IMR-90 (cell line): ENCODE results near the gene KCNH6. TPM values are rescaled to one million over a fixed set of nuclear protein-coding genes. Genes with fewer than 3 reads are reported as not detected.

Experiments
- ATAC-seq: fragments of 200-7000 bp; cut with Tn5 transposase; 2 replicates; pipeline ENCODE4 v1.9.1; 2020; ENCODE audit warnings: low read depth, mild to moderate bottlenecking, moderate library complexity
- BruUV-seq: library from RNA; stranded (reverse); fragments of 400-500 nt; replicated peaks from 2 replicates; lab custom pipeline; 2021; lab: Mats Ljungman, UMichigan
- CTCF ChIA-PET: fragments of 300-600 bp; formaldehyde crosslinking; extraction: SDS; loops from one replicate; lab custom pipeline; 2021; ENCODE audit warnings: antibody characterized with exemption; lab: Yijun Ruan, JAX
- POLR2A ChIA-PET: fragments of 300-600 bp; sonication (Branson Sonifier 250); formaldehyde crosslinking; loops from one replicate; lab custom pipeline; 2022; ENCODE audit warnings: antibody characterized with exemption; ENCODE audit not compliant: unreplicated experiment; lab: Charles Lee
- DNase-seq: peaks from one replicate; pipeline ENCODE4 v3.0.0; 2013
- H2AFZ ChIP-seq: replicated peaks from 2 replicates; pipeline ENCODE3; 2013; ENCODE audit warnings: low read length, mild to moderate bottlenecking; ENCODE audit not compliant: poor library complexity
- H2AK5ac ChIP-seq: 2 replicates; pipeline ENCODE4 v1.6.1; 2013; ENCODE audit warnings: low read depth, low read length, inconsistent platforms
- H2AK9ac ChIP-seq: replicated peaks from 2 replicates; pipeline ENCODE3; 2013; ENCODE audit warnings: mild to moderate bottlenecking, low read depth, low read length, moderate library complexity; ENCODE audit not compliant: poor library complexity
- H2BK120ac ChIP-seq: 2 replicates; pipeline ENCODE4 v1.6.1; 2013; ENCODE audit warnings: low read depth, low read length, inconsistent platforms
- H2BK15ac ChIP-seq: 3 replicates; pipeline ENCODE4 v1.6.1; 2013; ENCODE audit warnings: low read depth, low read length, inconsistent platforms
- H2BK20ac ChIP-seq: 2 replicates; pipeline ENCODE4 v1.6.1; 2013; ENCODE audit warnings: low read depth, mild to moderate bottlenecking, inconsistent platforms, low read length, moderate library complexity
- H2BK5ac ChIP-seq: 2 replicates; pipeline ENCODE4 v1.6.1; 2013; ENCODE audit warnings: mild to moderate bottlenecking, low read depth, low read length, inconsistent platforms; ENCODE audit not compliant: poor library complexity, severe bottlenecking
- H3K14ac ChIP-seq: replicated peaks from 2 replicates; pipeline ENCODE4 v1.6.1; 2013; ENCODE audit warnings: low read depth, low read length, inconsistent platforms
- H3K18ac ChIP-seq: 2 replicates; pipeline ENCODE4 v1.6.1; 2013; ENCODE audit warnings: low read depth, low read length, control low read depth
- H3K23ac ChIP-seq: 2 replicates; pipeline ENCODE4 v1.6.1; 2013; ENCODE audit warnings: low read depth, low read length, inconsistent platforms
- H3K27ac ChIP-seq: 2 replicates; pipeline ENCODE4 v1.5.1; 2013; ENCODE audit warnings: mild to moderate bottlenecking, control low read depth, low read length; ENCODE audit not compliant: insufficient read depth
- H3K27me3 ChIP-seq: 2 replicates; pipeline ENCODE4 v1.6.1; 2013; ENCODE audit warnings: low read length; ENCODE audit not compliant: control insufficient read depth, insufficient read depth
- H3K36me3 ChIP-seq: 2 replicates; pipeline ENCODE4 v1.6.1; 2013; ENCODE audit warnings: low read length, mixed read lengths; ENCODE audit not compliant: control insufficient read depth, insufficient read depth
- H3K4ac ChIP-seq: 2 replicates; pipeline ENCODE4 v1.6.1; 2013; ENCODE audit warnings: low read depth, low read length, inconsistent platforms
- H3K4me1 ChIP-seq: 2 replicates; pipeline ENCODE4 v1.6.1; 2013; ENCODE audit warnings: low read length, mixed read lengths; ENCODE audit not compliant: control insufficient read depth, insufficient read depth
- H3K4me2 ChIP-seq: 2 replicates; pipeline ENCODE4 v1.6.1; 2013; ENCODE audit warnings: low read depth, mild to moderate bottlenecking, control low read depth, low read length, moderate library complexity
- H3K4me3 ChIP-seq: 2 replicates; pipeline ENCODE4 v1.5.1; 2013; ENCODE audit warnings: low read depth, mild to moderate bottlenecking, control low read depth, low read length, moderate library complexity; ENCODE audit not compliant: insufficient read depth
- H3K56ac ChIP-seq: 2 replicates; pipeline ENCODE4 v1.6.1; 2013; ENCODE audit warnings: low read length, inconsistent platforms; ENCODE audit not compliant: insufficient read depth; ENCODE audit errors: extremely low read depth
- H3K79me1 ChIP-seq, 2 experiments: 2 replicates each; pipeline ENCODE4 v1.6.1; 2013; ENCODE audit warnings: low read length in 2 of 2, inconsistent platforms in 1 of 2, low read depth in 1 of 2
- H3K9ac ChIP-seq: 2 replicates; pipeline ENCODE4 v1.6.1; 2013; ENCODE audit warnings: low read depth, low read length, control low read depth
- H3K9me1 ChIP-seq: 2 replicates; pipeline ENCODE4 v1.6.1; 2013; ENCODE audit warnings: low read length, inconsistent platforms; ENCODE audit not compliant: insufficient read depth
- H3K9me3 ChIP-seq: 2 replicates; pipeline ENCODE4 v1.6.1; 2013; ENCODE audit warnings: low read length; ENCODE audit not compliant: control insufficient read depth, insufficient read depth
- H4K20me1 ChIP-seq: 2 replicates; pipeline ENCODE4 v1.6.1; 2013; ENCODE audit warnings: low read length, inconsistent platforms; ENCODE audit not compliant: insufficient read depth
- H4K5ac ChIP-seq: 2 replicates; pipeline ENCODE4 v1.6.1; 2013; ENCODE audit warnings: mild to moderate bottlenecking, low read depth, low read length, control low read depth
- H4K8ac ChIP-seq, 2 experiments: 2 replicates each; pipeline ENCODE4 v1.6.1; 2013; ENCODE audit warnings: low read depth in 2 of 2, low read length in 2 of 2, control low read depth in 1 of 2, inconsistent platforms in 1 of 2
- H4K91ac ChIP-seq: 2 replicates; pipeline ENCODE4 v1.6.1; 2013; ENCODE audit warnings: low read depth, low read length, inconsistent platforms; ENCODE audit not compliant: insufficient read depth
- CEBPB ChIP-seq: IDR thresholded peaks from 2 replicates; pipeline ENCODE4 v1.6.1; 2012; ENCODE audit warnings: low read depth, low read length, improper control_type of control experiment
- CHD1 ChIP-seq: IDR thresholded peaks from 2 replicates; pipeline ENCODE4 v1.6.1; 2012; ENCODE audit warnings: low read depth, low read length, improper control_type of control experiment
- CTCF ChIP-seq: conservative IDR thresholded peaks from 2 replicates; pipeline ENCODE4 v1.5.1; 2012; ENCODE audit warnings: mild to moderate bottlenecking, low read depth, low read length, improper control_type of control experiment
- ELK1 ChIP-seq: fragments of 150-350 bp; IDR thresholded peaks from 2 replicates; pipeline ENCODE4 v1.6.1; 2016; ENCODE audit warnings: low read depth, mild to moderate bottlenecking, low read length, moderate library complexity, borderline replicate concordance
- FOS ChIP-seq: fragments of 150-350 bp; IDR thresholded peaks from 2 replicates; pipeline ENCODE4 v1.6.1; 2016; ENCODE audit warnings: low read depth, low read length
- MAFK ChIP-seq: IDR thresholded peaks from 2 replicates; pipeline ENCODE4 v1.6.1; 2012; ENCODE audit warnings: low read depth, low read length, improper control_type of control experiment
- MAZ ChIP-seq: IDR thresholded peaks from 2 replicates; pipeline ENCODE4 v1.6.1; 2012; ENCODE audit warnings: low read depth, mild to moderate bottlenecking, low read length, improper control_type of control experiment, moderate library complexity, borderline replicate concordance
- MXI1 ChIP-seq: IDR thresholded peaks from 2 replicates; pipeline ENCODE4 v1.6.1; 2012; ENCODE audit warnings: low read depth, mild to moderate bottlenecking, low read length, moderate library complexity, borderline replicate concordance
- NFE2L2 ChIP-seq: fragments of 150-350 bp; IDR thresholded peaks from 2 replicates; pipeline ENCODE4 v1.6.1; 2016; ENCODE audit warnings: low read depth, mild to moderate bottlenecking, low read length
- POLR2A ChIP-seq: IDR thresholded peaks from 2 replicates; pipeline ENCODE4 v1.6.1; 2012; ENCODE audit warnings: mild to moderate bottlenecking, low read depth, low read length
- RAD21 ChIP-seq: IDR thresholded peaks from 2 replicates; pipeline ENCODE4 v1.6.1; 2012; ENCODE audit warnings: low read length, improper control_type of control experiment
- RCOR1 ChIP-seq: IDR thresholded peaks from 2 replicates; pipeline ENCODE4 v1.6.1; 2012; ENCODE audit warnings: mild to moderate bottlenecking, low read length, improper control_type of control experiment; ENCODE audit not compliant: insufficient replicate concordance
- RFX5 ChIP-seq: IDR thresholded peaks from 2 replicates; pipeline ENCODE4 v1.8.0; 2012; ENCODE audit warnings: low read depth, mild to moderate bottlenecking, low read length, moderate library complexity
- SMC3 ChIP-seq: fragments of 150-350 bp; IDR thresholded peaks from 2 replicates; pipeline ENCODE4 v1.6.1; 2016; ENCODE audit warnings: low read depth, mild to moderate bottlenecking, antibody characterized with exemption, low read length, moderate library complexity
- USF2 ChIP-seq: fragments of 150-350 bp; IDR thresholded peaks from 2 replicates; pipeline ENCODE4 v1.6.1; 2017; ENCODE audit warnings: mild to moderate bottlenecking, antibody characterized with exemption, low read length, low read depth
- WGBS, 2 experiments: methylation state at CpG; one replicate each; pipeline versions ENCODE4 v1.1.5 to v1.1.7; 2013; ENCODE audit warnings: missing lambda C conversion rate in 2 of 2; ENCODE audit not compliant: insufficient read length in 1 of 2; ENCODE audit errors: extremely low coverage in 2 of 2; 5-methylcytosine and 5-hydroxymethylcytosine counted together
- dilution Hi-C: fragments of 300-500 bp; cut with HindIII; formaldehyde crosslinking; loops from one replicate; pipeline ENCODE4 v1.14.3; 2018; ENCODE audit warnings: low sequenced_read_pairs; ENCODE audit not compliant: unreplicated experiment
- in situ Hi-C: fragments of 300-500 bp; cut with MboI; formaldehyde crosslinking; loops from 3 replicates; pipeline ENCODE4 v1.14.3; 2019; ENCODE audit warnings: low sequenced_read_pairs, inconsistent platforms, mixed read lengths
- intact Hi-C: fragments of 100-400 bp; cut with micrococcal nuclease; formaldehyde crosslinking; loops from 2 replicates; pipeline ENCODE4 v1.10.0; 2022
- polyA plus RNA-seq, 3 experiments: library from polyadenylated mRNA; depleted of rRNA; stranded (reverse); fragments of >200 nt; gene quantifications; 2 replicates each; pipeline ENCODE4 v1.2.3, GENCODE V29; 2012; ENCODE audit warnings: low replicate concordance in 1 of 3
- total RNA-seq: library from RNA; depleted of rRNA; stranded (reverse); fragments of >200 nt; gene quantifications from 2 replicates; pipeline ENCODE4 v1.2.3, GENCODE V29; 2012

Gene KCNH6
- total and polyA plus RNA-seq, 2 of the 4 experiments (the other 2 are of a cell fraction) = 0.17 to 0.18 TPM

GRCh38 chr17:63588797-63589196 is 65.6 kb downstream of the KCNH6 start:
- H3K23ac ChIP-seq = no peak overlapping the region
- ATAC-seq (no peak), DNase-seq (no peak)
- H3K18ac ChIP-seq = no peak overlapping the region
- H3K4me3 ChIP-seq = no peak overlapping the region
- no peak for TF ChIP-seq FOS
- TF ChIP-seq RFX5 = no peak
- no peak for TF ChIP-seq RAD21
- TF ChIP-seq ELK1 = no peak
- no peak for TF ChIP-seq SMC3
- no peak for TF ChIP-seq POLR2A
- no peak for TF ChIP-seq CTCF
- TF ChIP-seq CEBPB = no peak
- no peak for TF ChIP-seq MAZ
- TF ChIP-seq USF2 = no peak
- no peak for TF ChIP-seq MAFK
- TF ChIP-seq MXI1 = no peak
- TF ChIP-seq CHD1 = no peak
- no peak for TF ChIP-seq RCOR1
- no peak for TF ChIP-seq NFE2L2
- H3K56ac ChIP-seq = no peak overlapping the region
- no peak overlapping the region for H2BK20ac ChIP-seq
- no peak overlapping the region for H3K9ac ChIP-seq
- no peaks in the 10 kb centered on the region for H3K4me1 ChIP-seq
- BruUV-seq = no TSS peak
- no peaks in the 10 kb centered on the region for H3K9me3 ChIP-seq
- H2BK5ac ChIP-seq = no peak overlapping the region
- intact Hi-C loops = no loop called here
- no peak overlapping the region for H2AK9ac ChIP-seq
- in situ Hi-C loops = no loop called here
- WGBS, 2 experiments = 96% methylated on average over 7 of the region's 11 CpGs; no CpG with 5 or more reads in 1 of the 2 experiments
- ChIA-PET CTCF (interaction anchor here (0.6 kb wide), 1 partner anchor 1912 kb away, joined by 5 read pairs; no protein-coding TSS in a partner anchor), POLR2A (no interaction called here)
- 0 out of 2 replicates have a peak, but pooled peaks cover 3% of the 10 kb centered on the region for H3K9me1 ChIP-seq
- H4K8ac ChIP-seq = no peak overlapping the region
- H4K20me1 ChIP-seq = no peaks in the 10 kb centered on the region
- H3K14ac ChIP-seq = no peak overlapping the region
- no peak overlapping the region for H3K4me2 ChIP-seq
- no peak overlapping the region for H4K91ac ChIP-seq
- H3K27ac ChIP-seq = no peak overlapping the region
- no peak overlapping the region for H3K4ac ChIP-seq
- H2BK120ac ChIP-seq = no peak overlapping the region
- dilution Hi-C loops = no loop called here
- no peak overlapping the region for H2AK5ac ChIP-seq
- H2AFZ ChIP-seq = no peak overlapping the region
- H3K36me3 ChIP-seq = peaks cover 55% of the 10 kb centered on the region
- no peaks in the 10 kb centered on the region for H3K27me3 ChIP-seq
- H3K79me1 ChIP-seq = peaks cover 19 to 44% of the 10 kb centered on the region in 2 experiments; a peak in 3 of 4 replicates
- no peak overlapping the region for H2BK15ac ChIP-seq
- no peak overlapping the region for H4K5ac ChIP-seq
